B cell (primary cell): Measurements from ENCODE around the gene NUDT7. TPM values are rescaled to one million over a fixed set of nuclear protein-coding genes. Genes with fewer than 3 reads are reported as not detected.

ENCODE experiments used
- ATAC-seq: fragments of 200-7000 bp; cut with Tn5 transposase; one replicate; pipeline ENCODE4 v1.10.0; 2021; ENCODE audit warnings: low read depth, mild to moderate bottlenecking, moderate number of reproducible peaks, moderate library complexity
- CTCF ChIA-PET: fragments of 350-600 bp; sonication (Branson Sonifier 250); formaldehyde crosslinking; loops from one replicate; lab custom pipeline; 2021; ENCODE audit warnings: antibody characterized with exemption, inconsistent platforms; lab: Charles Lee
- POLR2A ChIA-PET: fragments of 350-600 bp; sonication (Branson Sonifier 250); formaldehyde crosslinking; loops from one replicate; lab custom pipeline; 2021; ENCODE audit warnings: antibody characterized with exemption; lab: Charles Lee
- DNase-seq: peaks from one replicate; pipeline ENCODE4 v3.0.0; 2013
- H2AFZ ChIP-seq: 2 replicates; pipeline ENCODE4 v1.6.1; 2012; ENCODE audit warnings: mild to moderate bottlenecking, low read depth, low read length; ENCODE audit not compliant: insufficient read depth, poor library complexity, severe bottlenecking
- H3K27ac ChIP-seq, 2 donors: 1 replicate in 1 of 2; 2 replicates in 1 of 2; pipeline ENCODE4 v1.5.1; 2012 to 2013; ENCODE audit warnings: low read length in 2 of 2, mild to moderate bottlenecking in 2 of 2, moderate library complexity in 1 of 2
- H3K27me3 ChIP-seq, 4 experiments: fragments of 200-600 bp in 1 of 4; sonication (generic) in 1 of 4; replicated peaks in 1 of 4; 1 replicate in 2 of 4; 2 replicates in 2 of 4; pipeline versions ENCODE4 v1.6.1 to v1.7.0; 2013 to 2016; ENCODE audit warnings: low read length in 3 of 4, mild to moderate bottlenecking in 2 of 4, mixed read lengths in 1 of 4, moderate library complexity in 1 of 4; ENCODE audit not compliant: insufficient read depth in 4 of 4, control insufficient read depth in 3 of 4; ENCODE audit errors: control extremely low read depth in 1 of 4
- H3K36me3 ChIP-seq, 2 experiments: replicated peaks in 1 of 2; 1 replicate in 1 of 2; 2 replicates in 1 of 2; pipeline versions ENCODE4 v1.6.1 to v1.7.1; 2013; ENCODE audit warnings: low read length in 1 of 2; ENCODE audit not compliant: insufficient read depth in 2 of 2, control insufficient read depth in 1 of 2; ENCODE audit errors: control extremely low read depth in 1 of 2, extremely low read depth in 1 of 2
- H3K4me1 ChIP-seq, 2 donors: fragments of 200-600 bp in 1 of 2; sonication (generic) in 1 of 2; 1 replicate in 1 of 2; 2 replicates in 1 of 2; pipeline versions ENCODE4 v1.5.1 to v1.6.1; 2013 to 2017; ENCODE audit warnings: low read length in 2 of 2; ENCODE audit not compliant: control insufficient read depth in 2 of 2, insufficient read depth in 2 of 2
- H3K4me2 ChIP-seq: replicated peaks from 2 replicates; pipeline ENCODE3; 2012; ENCODE audit warnings: mild to moderate bottlenecking, low read depth, low read length; ENCODE audit not compliant: poor library complexity, severe bottlenecking
- H3K4me3 ChIP-seq, 5 experiments: fragments of 200-600 bp in 1 of 5; sonication (generic) in 1 of 5; 1 replicate in 3 of 5; 2 replicates in 2 of 5; pipeline versions ENCODE4 v1.5.1 to v1.7.0; 2011 to 2016; ENCODE audit warnings: low read length in 4 of 5, mild to moderate bottlenecking in 4 of 5, low read depth in 2 of 5, control low read depth in 1 of 5, moderate library complexity in 1 of 5; ENCODE audit not compliant: insufficient read depth in 1 of 5; ENCODE audit errors: control extremely low read depth in 1 of 5, extremely low read depth in 1 of 5
- H3K79me2 ChIP-seq: fragments of 200-600 bp; sonication (generic); one replicate; pipeline ENCODE4 v1.6.0; 2016; ENCODE audit warnings: low read length; ENCODE audit not compliant: control insufficient read depth, insufficient read depth
- H3K9ac ChIP-seq: fragments of 200-600 bp; sonication (generic); 2 replicates; pipeline ENCODE4 v1.6.1; 2017; ENCODE audit warnings: mild to moderate bottlenecking, low read length, moderate library complexity
- H3K9me3 ChIP-seq, 3 donors: one replicate each; pipeline versions ENCODE4 v1.6.1 to v1.7.1; 2013; ENCODE audit warnings: low read length in 2 of 3; ENCODE audit not compliant: control insufficient read depth in 2 of 3, insufficient read depth in 1 of 3; ENCODE audit errors: control extremely low read depth in 1 of 3
- H4K20me1 ChIP-seq: 2 replicates; pipeline ENCODE4 v1.6.0; 2012; ENCODE audit warnings: mild to moderate bottlenecking, low read length; ENCODE audit not compliant: insufficient read depth, control insufficient read depth, poor library complexity, severe bottlenecking
- H3K27ac Mint-ChIP-seq: one replicate; pipeline ENCODE4 v1.8.0; 2021; ENCODE audit warnings: mixed read lengths
- H3K27me3 Mint-ChIP-seq: one replicate; pipeline ENCODE4 v1.8.0; 2021; ENCODE audit warnings: mixed read lengths
- H3K4me1 Mint-ChIP-seq: one replicate; pipeline ENCODE4 v1.8.0; 2021; ENCODE audit warnings: mixed read lengths
- H3K4me3 Mint-ChIP-seq: one replicate; pipeline ENCODE4 v1.8.0; 2021; ENCODE audit warnings: mixed read lengths
- H3K9me3 Mint-ChIP-seq: one replicate; pipeline ENCODE4 v1.8.0; 2022; ENCODE audit warnings: mixed read lengths; ENCODE audit not compliant: insufficient read depth
- CTCF ChIP-seq: fragments of 200-600 bp; IDR thresholded peaks from one replicate; pipeline ENCODE4 v1.8.0; 2022; ENCODE audit warnings: antibody characterized with exemption, mild to moderate bottlenecking
- EZH2 ChIP-seq: IDR thresholded peaks from 2 replicates; pipeline ENCODE4 v1.6.1; 2012; ENCODE audit warnings: borderline replicate concordance, low read depth, mild to moderate bottlenecking, moderate library complexity, low read length; ENCODE audit not compliant: insufficient read depth, poor library complexity, severe bottlenecking
- whole genome bisulfite sequencing: methylation state at CpG from one replicate; pipeline ENCODE4 v1.1.5; 2013; ENCODE audit warnings: missing lambda C conversion rate; ENCODE audit not compliant: insufficient coverage; 5-methylcytosine and 5-hydroxymethylcytosine counted together
- intact Hi-C: fragments of 100-400 bp; cut with micrococcal nuclease; formaldehyde crosslinking; loops from one replicate; pipeline ENCODE4 v1.10.0; 2022
- polyA minus RNA-seq: library from RNA; depleted of rRNA, polyadenylated mRNA; stranded (reverse); fragments of >200 nt; gene quantifications from 2 replicates; pipeline ENCODE4 v1.2.3, GENCODE V29; 2012
- polyA plus RNA-seq: library from polyadenylated mRNA; depleted of rRNA; stranded (reverse); fragments of >200 nt; gene quantifications from 2 replicates; pipeline ENCODE4 v1.2.3, GENCODE V29; 2012
- total RNA-seq, 2 donors: library from RNA; stranded (reverse); fragments of 120-200 nt in 1 of 2; gene quantifications; 1 replicate in 1 of 2; 2 replicates in 1 of 2; pipeline versions ENCODE4 v1.2.3 to v1.2.4, GENCODE V29; 2013 to 2022

NUDT7 gene
- total RNA-seq = 4.6 and 8.4 TPM in 2 replicates
- total RNA-seq (2013) = 8.0 TPM
- polyA plus RNA-seq = 4.8 and 5.1 TPM in 2 replicates
- polyA minus RNA-seq = 2.5 and 4.5 TPM in 2 replicates

- Mint-ChIP-seq H3K9me3 (no peaks in the 10 kb centered on the region), H3K27ac (peak within 1 kb of the TSS; percentile 77)
- H3K4me3 ChIP-seq = peak within 1 kb of the TSS; percentile 49 to 90 (median 87)
Measured at GRCh38 chr16:77722309-77723107, at the start of gene NUDT7. Gene NUDT7 (plus strand): TSS chr16:77722514. CDS start chr16:77722583, 69 bp downstream.

More at GRCh38 chr16:77722309-77723107, at the start of gene NUDT7:
- ATAC-seq = peak; percentile 97
- Histone ChIP-seq H3K27me3 (no peaks in the 10 kb centered on the region), H3K4me1 (peaks cover 10 to 15% of the 10 kb centered on the region in 2 donors), H3K9ac (peak within 1 kb of the TSS; percentile 76), H3K9me3 (no peaks in the 10 kb centered on the region), H4K20me1 (no peaks in the 10 kb centered on the region), H2AFZ (peak within 1 kb of the TSS; percentile 91), H3K27ac (peak within 1 kb of the TSS; percentile 52 to 66), H3K4me2 (peak within 1 kb of the TSS; percentile 96), H3K36me3 (peaks cover 0 to 1% of the 10 kb centered on the region in 2 experiments), H3K79me2 (no peaks in the 10 kb centered on the region)
- Mint-ChIP-seq H3K4me1 (peaks cover 10% of the 10 kb centered on the region), H3K4me3 (peak within 1 kb of the TSS; percentile 85), H3K27me3 (no peaks in the 10 kb centered on the region)
- TF ChIP-seq EZH2 (no peak), CTCF (no peak)
- POLR2A ChIA-PET = interaction anchor here (1.3 kb wide), 1 partner anchor 531 kb away, joined by 4 read pairs; the partner anchor contains the start of gene MON1B
- intact Hi-C loops = loop anchor here (1.0 to 5.0 kb wide), 2 partner anchors 47 to 1240 kb away; no protein-coding TSS in a partner anchor
- peak; percentile 96 for DNase-seq
- CTCF ChIA-PET = interaction anchor here (0.8 to 1.2 kb wide), 2 partner anchors 46 to 48 kb away, joined by 3 to 4 read pairs; no protein-coding TSS in a partner anchor
- WGBS = under 1% methylated on average over 54 of the region's 55 CpGs
